ENCODE results near the gene ATP2C2.

GRCh38 chr16:84454611-84455010 is 86.3 kb downstream of the ATP2C2 start:
- no peak for TF ChIP-seq POLR2A (IDR thresholded peaks at IDR 0.05)
- TF ChIP-seq, protein P1, sequence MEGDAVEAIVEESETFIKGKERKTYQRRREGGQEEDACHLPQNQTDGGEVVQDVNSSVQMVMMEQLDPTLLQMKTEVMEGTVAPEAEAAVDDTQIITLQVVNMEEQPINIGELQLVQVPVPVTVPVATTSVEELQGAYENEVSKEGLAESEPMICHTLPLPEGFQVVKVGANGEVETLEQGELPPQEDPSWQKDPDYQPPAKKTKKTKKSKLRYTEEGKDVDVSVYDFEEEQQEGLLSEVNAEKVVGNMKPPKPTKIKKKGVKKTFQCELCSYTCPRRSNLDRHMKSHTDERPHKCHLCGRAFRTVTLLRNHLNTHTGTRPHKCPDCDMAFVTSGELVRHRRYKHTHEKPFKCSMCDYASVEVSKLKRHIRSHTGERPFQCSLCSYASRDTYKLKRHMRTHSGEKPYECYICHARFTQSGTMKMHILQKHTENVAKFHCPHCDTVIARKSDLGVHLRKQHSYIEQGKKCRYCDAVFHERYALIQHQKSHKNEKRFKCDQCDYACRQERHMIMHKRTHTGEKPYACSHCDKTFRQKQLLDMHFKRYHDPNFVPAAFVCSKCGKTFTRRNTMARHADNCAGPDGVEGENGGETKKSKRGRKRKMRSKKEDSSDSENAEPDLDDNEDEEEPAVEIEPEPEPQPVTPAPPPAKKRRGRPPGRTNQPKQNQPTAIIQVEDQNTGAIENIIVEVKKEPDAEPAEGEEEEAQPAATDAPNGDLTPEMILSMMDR (IDR thresholded peaks at IDR 0.05): no peak
